Putamen (tissue), 1 donor: ENCODE data around the gene HSPA14.
"Not testable (repeated sequence)": the region's sequence is repeated elsewhere in the genome, so short reads cannot be mapped to it uniquely, and the experiment has no call there.

Experiments
- DNase-seq: peaks from one replicate; pipeline ENCODE4 v3.0.0-alpha.2; 2016; ENCODE audit warnings: low spot score

HSPA14 gene

DNA sequence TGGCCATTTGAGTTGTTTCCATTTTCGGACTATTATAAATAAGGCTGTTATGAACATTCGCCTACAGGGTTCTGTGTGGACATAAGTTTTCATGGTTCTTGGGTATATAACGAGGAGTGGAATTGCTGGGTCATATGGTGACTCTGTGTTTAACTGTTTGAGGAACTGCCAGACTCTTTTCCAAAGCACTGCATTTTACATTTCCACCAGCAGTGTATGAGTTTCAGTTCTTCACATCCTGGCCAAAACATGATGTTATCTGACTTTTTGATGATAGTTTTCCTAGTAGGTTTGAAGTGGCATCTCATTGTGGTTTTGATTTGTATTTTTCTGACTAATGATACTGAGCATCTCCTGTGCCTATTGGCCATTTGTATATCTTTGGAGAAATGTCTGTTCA lies 46.0 kb downstream of the HSPA14 start:
- no peak for DNase-seq

DNA sequence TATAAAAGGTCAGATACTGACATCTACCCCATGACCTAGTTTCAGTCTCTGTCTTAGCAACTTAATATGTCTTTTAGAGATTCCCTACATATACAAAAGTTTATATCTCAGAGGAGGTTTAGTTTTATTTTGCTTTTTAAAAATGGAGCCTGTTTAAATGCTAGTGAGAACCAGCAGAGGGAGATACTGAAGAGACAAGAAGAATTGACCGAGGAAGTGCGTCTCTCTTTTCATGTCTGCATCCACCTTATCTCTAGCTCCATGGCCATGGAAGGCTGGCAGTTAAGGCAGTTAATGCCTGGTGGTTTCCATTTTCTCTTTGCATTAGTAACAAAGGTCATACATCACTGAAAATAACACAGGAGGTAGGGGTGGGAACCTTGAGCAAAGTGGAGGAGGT lies 51.2 kb downstream of the HSPA14 start:
- no peak for DNase-seq

DNA sequence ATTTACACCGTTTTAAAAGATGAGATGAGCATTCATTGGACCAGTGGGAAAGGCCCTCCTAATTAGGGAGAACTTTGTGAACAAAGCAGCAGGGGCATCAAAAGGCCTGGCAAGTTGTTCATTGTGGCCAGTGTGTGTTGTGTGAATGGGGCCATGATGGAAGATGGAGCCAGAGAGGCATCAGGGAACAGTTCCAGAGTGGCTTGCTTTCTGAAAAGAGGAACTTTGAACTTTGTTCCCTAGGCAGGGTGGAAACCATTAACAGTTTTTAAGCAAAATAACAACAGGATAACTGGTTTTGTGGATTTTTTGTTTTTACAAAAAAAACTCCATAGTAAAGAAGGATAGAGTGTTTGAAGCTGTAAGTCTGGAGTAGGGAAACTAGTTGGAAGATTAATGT lies 53.0 kb downstream of the HSPA14 start:
- no peak for DNase-seq

DNA sequence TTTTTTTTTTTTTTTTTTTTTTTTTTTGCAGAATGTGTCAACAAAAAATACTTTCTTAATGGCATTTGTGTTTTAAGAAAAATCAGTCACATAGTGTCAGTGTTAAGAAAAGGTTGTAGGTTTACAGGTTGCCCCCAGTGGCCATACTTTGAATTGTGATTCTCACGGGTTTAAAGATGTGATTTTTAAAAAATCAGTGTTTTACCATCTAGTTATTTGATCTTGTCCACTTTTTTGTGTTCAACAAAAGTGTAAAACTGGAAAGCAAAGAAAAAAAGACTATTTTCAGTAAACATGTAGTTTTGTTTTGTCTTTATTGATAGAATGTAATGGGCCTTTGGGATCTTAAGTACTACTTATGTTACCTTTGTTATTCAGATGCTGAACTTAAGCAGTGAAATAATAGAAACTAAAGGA lies 66.2 kb downstream of the HSPA14 start:
- DNase-seq: no peak

DNA sequence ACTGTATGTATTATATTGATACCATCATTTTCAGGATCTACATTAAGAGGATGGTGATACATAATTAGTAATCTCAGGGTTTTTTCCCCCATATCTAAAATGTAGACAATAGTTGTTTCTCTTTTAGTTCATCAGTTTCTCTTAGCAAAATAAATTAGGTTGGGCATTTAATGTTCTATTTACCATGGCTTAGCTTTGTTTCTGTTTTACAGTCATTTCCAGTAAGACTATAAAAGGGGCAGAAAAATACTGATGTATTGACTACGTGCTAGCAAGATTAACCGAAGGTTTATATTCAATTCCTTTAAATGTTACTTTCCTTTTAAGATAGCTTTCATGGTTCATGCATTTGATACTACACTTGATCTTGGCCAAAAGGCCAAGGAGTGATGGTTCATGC lies 66.8 kb downstream of the HSPA14 start:
- DNase-seq: no peak

DNA sequence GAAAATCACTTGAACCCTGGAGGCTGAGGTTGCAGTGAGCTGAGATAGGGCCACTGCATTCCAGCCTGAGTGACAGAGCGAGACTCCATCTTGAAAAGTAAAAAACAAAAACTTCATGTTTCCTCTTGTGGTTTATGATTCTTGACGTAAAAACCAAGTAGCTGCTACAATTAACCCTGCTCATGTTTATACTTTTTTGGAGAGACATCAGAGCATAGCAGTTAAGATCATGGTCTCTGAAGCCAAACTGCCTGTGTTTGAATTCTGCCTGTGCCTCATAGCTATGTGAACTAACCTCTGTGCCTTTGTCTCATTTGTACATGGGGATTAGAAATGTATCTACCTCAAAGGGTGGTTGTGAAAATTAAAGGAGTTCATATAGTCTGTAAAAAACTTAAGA lies 67.8 kb downstream of the HSPA14 start:
- no peak for DNase-seq

DNA sequence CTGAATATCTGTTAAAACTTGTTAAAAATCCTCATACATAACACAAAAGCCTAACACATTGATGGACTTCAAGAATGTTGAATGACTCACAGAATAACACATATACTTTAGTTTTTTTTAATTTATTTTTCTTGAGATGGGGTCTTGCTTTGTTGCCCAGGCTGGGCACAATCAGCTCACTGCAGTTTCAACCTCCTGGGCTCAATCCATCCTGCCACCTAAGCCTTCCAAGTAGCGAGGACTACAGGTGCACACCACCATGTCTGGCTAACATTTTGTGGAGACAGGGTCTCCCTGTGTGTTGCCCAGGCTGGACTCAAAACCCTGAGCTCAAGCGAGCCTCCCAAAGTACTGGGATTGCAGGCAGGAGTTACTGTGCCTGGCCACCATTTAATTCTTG lies 68.7 kb downstream of the HSPA14 start:
- DNase-seq: no peak

DNA sequence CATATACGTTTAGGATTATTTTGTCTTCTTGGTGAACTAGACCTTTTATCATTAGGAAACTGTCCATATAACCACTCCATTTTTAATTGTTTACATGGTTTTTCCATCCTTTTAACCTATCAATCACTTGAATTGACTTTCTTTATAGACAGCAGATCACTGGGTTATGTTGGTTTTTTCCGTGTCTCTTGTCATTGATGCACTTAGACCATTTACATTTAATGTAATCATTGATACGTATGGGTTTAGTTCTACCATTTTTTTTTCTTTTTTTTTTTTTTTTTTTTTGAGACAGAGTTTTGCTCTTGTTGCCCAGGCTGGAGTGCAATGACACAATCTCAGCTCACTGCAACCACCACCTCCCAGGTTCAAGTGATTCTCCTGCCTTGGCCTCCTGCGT lies 69.5 kb downstream of the HSPA14 start:
- DNase-seq: not testable (repeated sequence)

DNA sequence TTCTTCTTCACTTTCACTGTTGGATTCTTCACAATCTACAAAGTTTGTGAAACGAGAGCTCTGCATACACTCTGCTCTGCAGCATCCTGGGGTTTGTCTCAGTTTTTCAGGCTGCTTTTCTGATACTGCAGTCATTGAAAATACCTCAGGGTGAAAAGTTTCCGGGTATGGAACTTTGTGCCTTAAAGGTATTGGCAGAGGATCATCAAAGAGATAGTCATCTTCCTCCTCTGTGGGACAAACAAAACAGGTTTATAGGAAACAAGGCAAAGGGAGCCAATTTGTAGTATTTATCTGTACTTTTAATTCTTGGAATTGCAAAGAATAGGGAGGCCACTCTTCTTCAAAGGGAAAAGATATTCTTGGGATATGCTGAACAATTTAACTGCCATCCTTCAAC lies 71.0 kb downstream of the HSPA14 start:
- DNase-seq: no peak

DNA sequence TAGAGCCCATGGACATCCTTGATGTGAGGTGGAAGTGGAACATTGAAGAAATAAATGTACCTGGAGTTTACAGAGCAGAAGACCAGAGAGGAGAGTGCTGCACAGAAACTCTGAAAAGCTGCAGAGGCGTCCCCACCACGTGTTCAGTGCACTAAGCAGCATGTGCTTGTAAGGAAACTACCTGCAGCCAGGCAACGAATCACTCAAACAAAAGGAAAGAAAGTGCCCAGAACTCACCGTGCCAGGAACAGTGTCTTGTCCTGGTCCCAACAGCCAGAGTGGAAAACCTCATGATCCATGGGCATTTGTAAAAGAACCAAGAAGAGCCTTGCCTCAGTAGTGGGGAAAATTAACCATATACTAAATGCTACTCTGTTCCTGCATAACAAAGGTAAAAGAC lies 72.8 kb downstream of the HSPA14 start:
- DNase-seq: no peak

DNA sequence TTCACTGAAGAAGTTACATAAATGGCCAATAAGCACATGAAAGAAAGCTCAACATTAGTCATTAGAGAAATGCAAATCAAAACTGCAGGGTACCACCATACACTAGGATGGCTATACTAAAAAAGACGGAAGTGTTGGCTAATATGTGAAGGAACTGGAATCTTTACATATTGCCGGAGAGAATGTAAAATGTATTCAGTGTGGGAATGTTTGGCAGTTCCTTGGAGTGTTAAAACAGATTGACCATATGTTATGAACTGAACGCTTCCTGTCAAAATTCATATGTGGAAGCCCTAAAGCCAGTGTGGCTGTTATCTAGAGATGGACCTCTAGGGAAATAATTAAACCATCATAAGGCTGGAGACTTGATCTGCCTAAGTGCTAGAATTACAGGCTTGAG lies 73.7 kb downstream of the HSPA14 start:
- no peak for DNase-seq

DNA sequence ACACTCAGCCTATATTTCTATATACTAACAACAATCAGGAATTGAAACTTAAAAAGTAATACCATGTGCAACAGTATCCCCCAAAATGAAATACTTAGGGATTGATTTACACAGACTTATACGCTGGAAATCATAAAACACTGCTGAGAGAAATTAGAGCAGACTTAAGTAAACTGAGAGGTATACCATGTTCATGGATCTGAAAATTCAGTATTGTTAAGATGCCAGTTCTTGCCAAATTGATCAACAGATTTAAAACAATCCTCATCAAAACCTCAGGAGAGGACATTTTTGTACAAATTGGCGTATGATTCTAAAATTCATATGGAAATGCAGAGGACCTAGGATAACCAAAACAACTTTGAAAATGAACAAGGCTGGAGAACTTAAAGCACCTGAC lies 78.5 kb downstream of the HSPA14 start:
- no peak for DNase-seq

DNA sequence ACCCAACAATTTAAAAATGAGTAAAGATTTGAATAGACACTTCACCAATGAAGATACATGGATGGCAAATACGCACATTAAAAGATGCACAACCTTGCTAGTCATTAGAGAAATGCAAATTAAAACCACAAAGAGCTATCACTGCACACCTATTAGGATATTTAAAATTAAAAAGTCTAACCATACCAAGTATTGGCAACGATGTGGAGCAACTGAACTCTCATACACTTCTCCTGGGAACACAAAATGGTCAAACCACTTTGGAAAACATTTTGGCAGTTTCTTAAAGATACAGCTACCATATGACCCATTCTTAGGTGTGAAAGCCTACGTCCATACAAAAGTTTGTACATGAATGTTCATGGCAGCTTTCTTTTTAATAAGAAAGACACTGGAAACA lies 79.7 kb downstream of the HSPA14 start:
- DNase-seq: no peak

DNA sequence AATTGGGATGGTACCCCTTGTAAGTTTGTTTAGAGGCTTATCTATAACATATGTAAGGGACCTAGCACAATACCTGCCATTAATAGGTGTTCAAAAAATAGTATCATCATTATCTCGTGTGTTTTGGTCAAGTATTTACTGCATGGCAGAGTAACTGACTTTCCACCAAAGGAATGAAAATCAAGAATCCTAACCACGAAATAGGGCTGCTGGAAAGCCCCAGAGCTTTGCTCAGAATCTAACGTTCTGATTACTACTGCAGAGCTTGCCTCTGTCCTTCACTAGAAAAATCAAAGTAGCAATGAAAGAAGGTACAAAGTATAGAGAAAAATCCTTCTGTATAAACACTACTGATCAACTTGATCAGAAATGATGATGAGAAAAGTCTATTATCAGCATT lies 80.9 kb downstream of the HSPA14 start:
- DNase-seq: no peak
